GM23248 (cell line): ENCODE measurements around the gene TMEM271. TPM values are rescaled to one million over a fixed set of nuclear protein-coding genes. Genes with fewer than 3 reads are reported as not detected.
"Not testable (repeated sequence)": the region's sequence is repeated elsewhere in the genome, so short reads cannot be mapped to it uniquely, and the experiment has no call there.

Experiments used
- DNase-seq: peaks from one replicate; pipeline ENCODE4 v3.0.0-alpha.2; 2015
- H2AFZ ChIP-seq: fragments of 200-600 bp; sonication (generic); 2 replicates; pipeline ENCODE4 v1.6.1; 2016; ENCODE audit warnings: antibody characterized with exemption
- H3F3A ChIP-seq: fragments of 200-600 bp; sonication (generic); 2 replicates; pipeline ENCODE4 v1.6.1; 2016; ENCODE audit warnings: mild to moderate bottlenecking, antibody characterized with exemption, mixed run types; ENCODE audit not compliant: insufficient read depth
- H3K27ac ChIP-seq: fragments of 200-600 bp; sonication (generic); 2 replicates; pipeline ENCODE4 v1.5.1; 2016; ENCODE audit warnings: mild to moderate bottlenecking
- H3K27me3 ChIP-seq: fragments of 200-600 bp; sonication (generic); replicated peaks from 2 replicates; pipeline ENCODE4 v1.6.1; 2016; ENCODE audit warnings: mild to moderate bottlenecking; ENCODE audit not compliant: insufficient read depth
- H3K36me3 ChIP-seq: fragments of 200-600 bp; sonication (generic); 2 replicates; pipeline ENCODE4 v1.6.1; 2016; ENCODE audit warnings: low read depth, mild to moderate bottlenecking
- H3K4me1 ChIP-seq: fragments of 200-600 bp; sonication (generic); 2 replicates; pipeline ENCODE4 v1.6.1; 2016; ENCODE audit warnings: mild to moderate bottlenecking; ENCODE audit not compliant: insufficient read depth
- H3K4me2 ChIP-seq: fragments of 200-600 bp; sonication (generic); one replicate; pipeline ENCODE4 v1.6.1; 2016; ENCODE audit warnings: mild to moderate bottlenecking; ENCODE audit not compliant: unreplicated experiment
- H3K4me3 ChIP-seq: fragments of 200-600 bp; sonication (generic); 2 replicates; pipeline ENCODE4 v1.5.1; 2016; ENCODE audit warnings: mild to moderate bottlenecking
- H3K79me2 ChIP-seq: fragments of 200-600 bp; sonication (generic); 2 replicates; pipeline ENCODE4 v1.6.1; 2016; ENCODE audit warnings: mild to moderate bottlenecking; ENCODE audit not compliant: insufficient read depth
- H3K9ac ChIP-seq: fragments of 200-600 bp; sonication (generic); 2 replicates; pipeline ENCODE4 v1.6.1; 2016; ENCODE audit warnings: mild to moderate bottlenecking
- H3K9me2 ChIP-seq: fragments of 200-600 bp; sonication (generic); 2 replicates; pipeline ENCODE4 v1.6.1; 2016; ENCODE audit warnings: mixed run types, mild to moderate bottlenecking, moderate library complexity; ENCODE audit not compliant: insufficient read depth
- H3K9me3 ChIP-seq: fragments of 200-600 bp; sonication (generic); one replicate; pipeline ENCODE4 v1.6.1; 2017; ENCODE audit warnings: low read depth
- H4K20me1 ChIP-seq: fragments of 200-600 bp; sonication (generic); 2 replicates; pipeline ENCODE4 v1.6.0; 2016; ENCODE audit not compliant: insufficient read depth
- EZH2 ChIP-seq: fragments of 200-600 bp; sonication (generic); IDR thresholded peaks from 2 replicates; pipeline ENCODE4 v1.6.1; 2018; ENCODE audit warnings: antibody characterized with exemption, mild to moderate bottlenecking; ENCODE audit not compliant: insufficient read depth, poor library complexity, severe bottlenecking
- EZH2phosphoT487 ChIP-seq: fragments of 200-600 bp; sonication (generic); IDR thresholded peaks from 2 replicates; pipeline ENCODE4 v1.6.1; 2018; ENCODE audit warnings: antibody characterized with exemption, moderate library complexity, mild to moderate bottlenecking, low read depth; ENCODE audit not compliant: insufficient read depth
- WGBS, 2 experiments: methylation state at CpG; one replicate each; pipeline ENCODE4 v1.1.6; 2015 to 2017; ENCODE audit warnings: low lambda C conversion rate in 2 of 2, low coverage in 1 of 2; ENCODE audit errors: missing lambda C conversion rate in 2 of 2; 5-methylcytosine and 5-hydroxymethylcytosine counted together
- in situ Hi-C: fragments of 300-500 bp; cut with MboI; formaldehyde crosslinking; loops from 2 replicates; pipeline ENCODE4 v1.15.0; 2020
- polyA plus RNA-seq: library from polyadenylated mRNA; unstranded; fragments of >200 nt; fragmentation: Nextera tagmentation; extraction: Ambion mirVana; gene quantifications from 2 replicates; pipeline ENCODE4 v1.2.1, GENCODE V29; 2016
- total RNA-seq: library from RNA; depleted of rRNA; stranded (reverse); fragments of >200 nt; shearing (Covaris generic); gene quantifications from 2 replicates; pipeline ENCODE4 v1.2.3, GENCODE V29; 2014

Gene TMEM271
- total and polyA plus RNA-seq, 2 experiments from 2014 or later, result not detected

GRCh38 chr4:600166-600565 lies 24.1 kb upstream of the TMEM271 start:
- no peak overlapping the region for H3K4me3 ChIP-seq
- no peak overlapping the region for H3K4me2 ChIP-seq
- no peaks in the 10 kb centered on the region for H3K79me2 ChIP-seq
- in situ Hi-C loops, result no loop called here
- H3K27me3 ChIP-seq, result peaks cover 9% of the 10 kb centered on the region; the same call in 1 of the 2 replicates
- TF ChIP-seq EZH2phosphoT487, result no peak
- TF ChIP-seq EZH2, result no peak
- H3K9ac ChIP-seq, result no peak overlapping the region
- 46 to 62% methylated on average over 6 of the region's 6 CpGs for WGBS, 2 experiments
- H2AFZ ChIP-seq, result no peak overlapping the region
- no peaks in the 10 kb centered on the region for H3F3A ChIP-seq
- H3K9me2 ChIP-seq, result no peaks in the 10 kb centered on the region
- H3K9me3 ChIP-seq, result no peaks in the 10 kb centered on the region
- H3K27ac ChIP-seq, result no peak overlapping the region
- no peaks in the 10 kb centered on the region for H4K20me1 ChIP-seq
- H3K36me3 ChIP-seq, result no peaks in the 10 kb centered on the region
- no peaks in the 10 kb centered on the region for H3K4me1 ChIP-seq
- no peak for DNase-seq

- Histone ChIP-seq H3K4me2 (no peak overlapping the region), H3K4me3 (no peak overlapping the region), H4K20me1 (no peaks in the 10 kb centered on the region), H3F3A (no peaks in the 10 kb centered on the region), H3K27me3 (peaks cover 3% of the 10 kb centered on the region; the same call in 1 of the 2 replicates), H3K36me3 (no peaks in the 10 kb centered on the region), H3K27ac (no peak overlapping the region), H2AFZ (no peak overlapping the region), H3K9me2 (no peaks in the 10 kb centered on the region), H3K4me1 (no peaks in the 10 kb centered on the region), H3K79me2 (no peaks in the 10 kb centered on the region), H3K9me3 (no peaks in the 10 kb centered on the region), H3K9ac (no peak overlapping the region)
- TF ChIP-seq EZH2phosphoT487, result no peak
- TF ChIP-seq EZH2, result no peak
- DNase-seq, result no peak
- in situ Hi-C loops, result no loop called here
- 50 to 54% methylated on average over 3 of the region's 3 CpGs for WGBS, 2 experiments
Observed at GRCh38 chr4:598925-599324, 22.8 kb upstream of the TMEM271 start.

- DNase-seq, result no peak
- WGBS, 2 experiments, result 50 to 60% methylated on average over 5 of the region's 5 CpGs
- H3K9me2 ChIP-seq, result no peaks in the 10 kb centered on the region
- H3K4me3 ChIP-seq, result no peak overlapping the region
- no peak overlapping the region for H3K4me2 ChIP-seq
- H3K27me3 ChIP-seq, result no peaks in the 10 kb centered on the region
- no peaks in the 10 kb centered on the region for H3K9me3 ChIP-seq
- H3K9ac ChIP-seq, result no peak overlapping the region
- in situ Hi-C loops, result no loop called here
- no peaks in the 10 kb centered on the region for H3K79me2 ChIP-seq
- no peak overlapping the region for H3K27ac ChIP-seq
- no peak overlapping the region for H2AFZ ChIP-seq
- no peak for TF ChIP-seq EZH2phosphoT487
- no peak for TF ChIP-seq EZH2
- H3F3A ChIP-seq, result no peaks in the 10 kb centered on the region
- no peaks in the 10 kb centered on the region for H3K4me1 ChIP-seq
- no peaks in the 10 kb centered on the region for H4K20me1 ChIP-seq
- no peaks in the 10 kb centered on the region for H3K36me3 ChIP-seq
Observed at GRCh38 chr4:592825-593520, 16.9 kb upstream of the TMEM271 start.

- H3K36me3 ChIP-seq, H2AFZ ChIP-seq, H4K20me1 ChIP-seq, H3K9me2 ChIP-seq, H3K9me3 ChIP-seq, H3K4me2 ChIP-seq, DNase-seq, H3K4me3 ChIP-seq, H3K27ac ChIP-seq, H3K79me2 ChIP-seq, H3K27me3 ChIP-seq, in situ Hi-C loops, H3K9ac ChIP-seq, H3F3A ChIP-seq, H3K4me1 ChIP-seq: not testable (repeated sequence)
- WGBS, 2 experiments, result 53 to 59% methylated on average over 13 of the region's 13 CpGs
Observed at GRCh38 chr4:592178-592577, 16.1 kb upstream of the TMEM271 start.

GRCh38 chr4:590313-590841 lies 14.3 kb upstream of the TMEM271 start:
- H3K27ac ChIP-seq, result no peak overlapping the region
- in situ Hi-C loops, result no loop called here
- no peaks in the 10 kb centered on the region for H3F3A ChIP-seq
- H3K27me3 ChIP-seq, result no peaks in the 10 kb centered on the region
- H3K9me3 ChIP-seq, result no peaks in the 10 kb centered on the region
- no peaks in the 10 kb centered on the region for H3K4me1 ChIP-seq
- H3K79me2 ChIP-seq, result no peaks in the 10 kb centered on the region
- H2AFZ ChIP-seq, result no peak overlapping the region
- H3K36me3 ChIP-seq, result no peaks in the 10 kb centered on the region
- DNase-seq, result no peak
- H3K4me2 ChIP-seq, result no peak overlapping the region
- no peak overlapping the region for H3K4me3 ChIP-seq
- 38 to 39% methylated on average over 12 of the region's 12 CpGs for WGBS, 2 experiments
- H3K9ac ChIP-seq, result no peak overlapping the region
- H4K20me1 ChIP-seq, result no peaks in the 10 kb centered on the region
- no peaks in the 10 kb centered on the region for H3K9me2 ChIP-seq
- no peak for TF ChIP-seq EZH2
